Activated B cell treated with CpG ODN at 0.5 μM for 24 hours (primary cell): Measurements from ENCODE around the gene FAM177A1. TPM values are rescaled to one million over a fixed set of nuclear protein-coding genes. Genes with fewer than 3 reads are reported as not detected.
"Not testable (repeated sequence)": the region's sequence is repeated elsewhere in the genome, so short reads cannot be mapped to it uniquely, and the experiment has no call there.

Experiments
- ATAC-seq: fragments of 200-7000 bp; cut with Tn5 transposase; one replicate; pipeline ENCODE4 v1.10.0; 2021; ENCODE audit warnings: low read depth, mild to moderate bottlenecking, moderate library complexity
- CTCF ChIA-PET: fragments of 350-600 bp; sonication (Branson Sonifier 250); formaldehyde crosslinking; loops from one replicate; lab custom pipeline; 2021; ENCODE audit warnings: antibody characterized with exemption; lab: Charles Lee
- POLR2A ChIA-PET: fragments of 350-600 bp; sonication (Branson Sonifier 250); formaldehyde crosslinking; loops from one replicate; lab custom pipeline; 2021; ENCODE audit warnings: antibody characterized with exemption; lab: Charles Lee
- DNase-seq: peaks from one replicate; pipeline ENCODE4 v3.0.0; 2022
- H3K27ac Mint-ChIP-seq: one replicate; pipeline ENCODE4 v1.8.0; 2020; ENCODE audit warnings: mixed read lengths
- H3K27me3 Mint-ChIP-seq: one replicate; pipeline ENCODE4 v1.8.0; 2021; ENCODE audit warnings: mixed read lengths
- H3K36me3 Mint-ChIP-seq: one replicate; pipeline ENCODE4 v1.8.0; 2021; ENCODE audit warnings: low read depth, mixed read lengths
- H3K4me1 Mint-ChIP-seq: one replicate; pipeline ENCODE4 v1.8.0; 2021; ENCODE audit warnings: mixed read lengths
- H3K4me3 Mint-ChIP-seq: one replicate; pipeline ENCODE4 v1.8.0; 2020; ENCODE audit warnings: mild to moderate bottlenecking, mixed read lengths
- H3K9me3 Mint-ChIP-seq: one replicate; pipeline ENCODE4 v1.8.0; 2020; ENCODE audit warnings: mixed read lengths
- intact Hi-C: fragments of 100-400 bp; cut with micrococcal nuclease; formaldehyde crosslinking; loops from one replicate; pipeline ENCODE4 v1.15.1; 2024
- total RNA-seq: library from RNA; stranded (reverse); gene quantifications from 2 replicates; pipeline ENCODE4 v1.2.3, GENCODE V29; 2022
- TF ChIP-seq, protein P1 (sequence below): fragments of 200-600 bp; IDR thresholded peaks from one replicate; pipeline ENCODE4 v1.8.0; 2022; ENCODE audit warnings: antibody characterized with exemption, mild to moderate bottlenecking

FAM177A1 gene
- total RNA-seq, 1 donor from 2014 or later, result 27.4 TPM

DNA sequence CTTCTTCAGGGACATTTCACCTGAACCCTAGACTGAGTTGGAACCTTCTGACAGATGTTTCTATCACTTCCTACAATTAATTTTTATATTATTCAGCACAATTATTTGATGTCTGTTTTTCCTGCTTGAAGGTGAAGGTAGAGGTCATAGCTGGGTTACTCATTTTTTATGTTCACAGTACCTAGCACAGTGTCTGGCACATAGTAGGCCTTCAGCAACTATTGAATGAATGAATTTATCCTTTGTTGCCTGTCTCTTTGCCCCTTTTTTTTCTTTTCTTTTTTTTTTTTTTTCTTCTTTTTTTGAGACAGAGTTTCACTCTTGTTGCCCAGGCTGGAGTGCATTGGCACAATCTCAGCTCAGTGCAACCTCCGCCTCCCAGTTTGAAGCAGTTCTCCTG is 29.5 kb upstream of the FAM177A1 start:
- H3K4me3 Mint-ChIP-seq, result no peak overlapping the region
- no peaks in the 10 kb centered on the region for H3K27me3 Mint-ChIP-seq
- no peaks in the 10 kb centered on the region for H3K9me3 Mint-ChIP-seq
- H3K36me3 Mint-ChIP-seq, result peaks cover 81% of the 10 kb centered on the region
- DNase-seq (no peak), ATAC-seq (no peak)
- intact Hi-C loops, result no loop called here
- ChIA-PET POLR2A (no interaction called here), CTCF (no interaction called here)
- TF ChIP-seq, protein P1, sequence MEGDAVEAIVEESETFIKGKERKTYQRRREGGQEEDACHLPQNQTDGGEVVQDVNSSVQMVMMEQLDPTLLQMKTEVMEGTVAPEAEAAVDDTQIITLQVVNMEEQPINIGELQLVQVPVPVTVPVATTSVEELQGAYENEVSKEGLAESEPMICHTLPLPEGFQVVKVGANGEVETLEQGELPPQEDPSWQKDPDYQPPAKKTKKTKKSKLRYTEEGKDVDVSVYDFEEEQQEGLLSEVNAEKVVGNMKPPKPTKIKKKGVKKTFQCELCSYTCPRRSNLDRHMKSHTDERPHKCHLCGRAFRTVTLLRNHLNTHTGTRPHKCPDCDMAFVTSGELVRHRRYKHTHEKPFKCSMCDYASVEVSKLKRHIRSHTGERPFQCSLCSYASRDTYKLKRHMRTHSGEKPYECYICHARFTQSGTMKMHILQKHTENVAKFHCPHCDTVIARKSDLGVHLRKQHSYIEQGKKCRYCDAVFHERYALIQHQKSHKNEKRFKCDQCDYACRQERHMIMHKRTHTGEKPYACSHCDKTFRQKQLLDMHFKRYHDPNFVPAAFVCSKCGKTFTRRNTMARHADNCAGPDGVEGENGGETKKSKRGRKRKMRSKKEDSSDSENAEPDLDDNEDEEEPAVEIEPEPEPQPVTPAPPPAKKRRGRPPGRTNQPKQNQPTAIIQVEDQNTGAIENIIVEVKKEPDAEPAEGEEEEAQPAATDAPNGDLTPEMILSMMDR, result no peak
- H3K27ac Mint-ChIP-seq, result no peak overlapping the region
- no peaks in the 10 kb centered on the region for H3K4me1 Mint-ChIP-seq

DNA sequence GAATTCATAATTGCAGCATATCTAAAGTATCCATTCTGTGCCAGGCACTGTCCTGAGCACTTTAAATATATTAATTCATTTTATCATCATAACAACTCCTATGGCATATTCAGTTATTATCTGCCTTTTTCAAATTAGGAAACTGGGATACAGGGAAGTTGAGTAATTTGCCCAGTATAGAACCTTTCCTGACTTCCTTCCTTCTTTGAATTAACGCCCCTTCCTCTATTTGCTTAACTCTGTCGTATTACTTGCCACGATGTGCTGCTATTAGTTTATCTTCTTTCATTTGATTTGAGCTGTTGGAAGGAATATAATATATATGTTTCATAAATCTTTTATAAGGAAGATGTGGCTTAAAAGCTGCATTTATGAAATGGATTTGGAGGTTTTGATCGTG is 25.4 kb upstream of the FAM177A1 start:
- intact Hi-C loops, result no loop called here

DNA sequence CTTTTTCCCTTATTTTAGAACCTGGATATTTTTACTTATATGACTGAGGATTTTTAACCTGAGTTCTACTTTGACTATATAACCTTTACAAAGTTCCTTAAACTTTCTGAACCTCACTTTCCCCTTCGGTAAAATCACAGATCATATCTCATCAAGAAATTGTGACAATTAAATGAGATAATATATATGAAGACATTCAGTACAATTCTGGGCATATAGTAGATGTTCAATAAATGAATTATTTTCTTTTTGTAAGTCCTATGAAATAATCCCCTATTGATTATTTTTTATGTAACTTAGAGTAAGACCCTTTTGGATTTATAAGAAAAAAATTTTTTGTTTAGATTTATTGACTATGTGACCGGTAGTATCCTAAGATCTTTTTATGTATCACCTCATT is 17.6 kb upstream of the FAM177A1 start:
- ATAC-seq (no peak), DNase-seq (no peak)
- CTCF ChIA-PET, result no interaction called here
- Mint-ChIP-seq H3K4me3 (no peak overlapping the region), H3K9me3 (peaks cover 1% of the 10 kb centered on the region), H3K27ac (no peak overlapping the region), H3K4me1 (no peaks in the 10 kb centered on the region), H3K36me3 (peaks cover 68% of the 10 kb centered on the region), H3K27me3 (no peaks in the 10 kb centered on the region)
- TF ChIP-seq, protein P1, result no peak
- POLR2A ChIA-PET, result no interaction called here
- intact Hi-C loops, result no loop called here

More for the DNA sequence above, 25.4 kb upstream of the FAM177A1 start:
- TF ChIP-seq, protein P1, result no peak
- ChIA-PET CTCF (no interaction called here), POLR2A (no interaction called here)
- no peaks in the 10 kb centered on the region for H3K4me1 Mint-ChIP-seq
- H3K27ac Mint-ChIP-seq, result no peak overlapping the region
- H3K9me3 Mint-ChIP-seq, result no peaks in the 10 kb centered on the region
- ATAC-seq (no peak), DNase-seq (no peak)
- H3K27me3 Mint-ChIP-seq, result no peaks in the 10 kb centered on the region
- peaks cover 73% of the 10 kb centered on the region for H3K36me3 Mint-ChIP-seq
- no peak overlapping the region for H3K4me3 Mint-ChIP-seq

DNA sequence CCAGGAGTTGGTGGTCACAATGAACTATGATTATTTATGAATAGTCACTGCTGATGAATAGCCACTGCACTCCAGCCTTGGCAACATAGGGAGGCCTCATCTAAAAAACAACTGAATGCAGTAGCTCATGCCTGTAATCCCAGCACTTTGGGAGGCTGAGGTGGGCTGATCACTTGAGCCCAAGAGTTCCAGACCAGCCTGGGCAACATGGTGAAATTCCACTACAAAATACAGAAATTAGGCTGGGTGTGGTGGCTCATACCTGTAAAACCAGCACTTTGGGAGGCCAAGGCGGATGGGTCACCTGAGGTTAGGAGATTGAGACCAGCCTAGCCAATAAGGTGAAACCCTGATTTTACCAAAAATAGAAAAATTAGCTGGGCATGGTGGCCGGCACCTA is 13.5 kb upstream of the FAM177A1 start:
- ATAC-seq (no peak), DNase-seq (no peak)
- ChIA-PET POLR2A (interaction anchor here (1.4 kb wide), 1 partner anchor 14 kb away, joined by 4 read pairs; the partner anchor contains the start of gene FAM177A1), CTCF (interaction anchor here (1.6 kb wide), 1 partner anchor 14 kb away, joined by 4 read pairs; the partner anchor contains the start of gene FAM177A1)
- peaks cover 56% of the 10 kb centered on the region for H3K36me3 Mint-ChIP-seq
- H3K27me3 Mint-ChIP-seq, result no peaks in the 10 kb centered on the region
- H3K9me3 Mint-ChIP-seq, result peaks cover 14% of the 10 kb centered on the region
- H3K4me1 Mint-ChIP-seq, result no peaks in the 10 kb centered on the region
- no peak overlapping the region for H3K4me3 Mint-ChIP-seq
- intact Hi-C loops, result no loop called here
- H3K27ac Mint-ChIP-seq, result no peak overlapping the region
- TF ChIP-seq, protein P1, result no peak

DNA sequence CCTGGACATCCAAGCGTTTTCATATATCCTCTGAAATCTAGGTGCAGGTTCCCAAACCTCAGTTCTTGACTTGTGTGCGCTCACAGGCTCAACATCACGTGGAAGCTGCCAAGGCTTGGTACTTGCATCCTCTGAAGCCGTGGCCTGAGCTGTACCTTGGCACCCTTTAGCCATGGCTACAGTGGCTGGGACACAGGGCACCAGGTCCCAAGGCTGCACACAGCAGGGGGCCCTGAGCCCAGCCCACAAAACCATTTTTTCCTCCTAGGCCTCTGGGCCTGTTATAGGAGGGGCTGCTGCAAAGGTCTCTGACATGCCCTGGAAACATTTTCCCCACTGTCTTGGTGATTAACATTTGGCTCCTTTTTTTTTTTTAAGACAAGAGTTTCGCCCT is 11.6 kb upstream of the FAM177A1 start:
- ATAC-seq, result no peak
- H3K4me3 Mint-ChIP-seq, result no peak overlapping the region
- CTCF ChIA-PET, result no interaction called here
- H3K36me3 Mint-ChIP-seq, result peaks cover 40% of the 10 kb centered on the region
- no peaks in the 10 kb centered on the region for H3K4me1 Mint-ChIP-seq
- no peak overlapping the region for H3K27ac Mint-ChIP-seq
- TF ChIP-seq, protein P1, result no peak
- H3K27me3 Mint-ChIP-seq, result no peaks in the 10 kb centered on the region
- H3K9me3 Mint-ChIP-seq, result peaks cover 14% of the 10 kb centered on the region
- intact Hi-C loops, result no loop called here
- DNase-seq, result no peak
- POLR2A ChIA-PET, result no interaction called here

DNA sequence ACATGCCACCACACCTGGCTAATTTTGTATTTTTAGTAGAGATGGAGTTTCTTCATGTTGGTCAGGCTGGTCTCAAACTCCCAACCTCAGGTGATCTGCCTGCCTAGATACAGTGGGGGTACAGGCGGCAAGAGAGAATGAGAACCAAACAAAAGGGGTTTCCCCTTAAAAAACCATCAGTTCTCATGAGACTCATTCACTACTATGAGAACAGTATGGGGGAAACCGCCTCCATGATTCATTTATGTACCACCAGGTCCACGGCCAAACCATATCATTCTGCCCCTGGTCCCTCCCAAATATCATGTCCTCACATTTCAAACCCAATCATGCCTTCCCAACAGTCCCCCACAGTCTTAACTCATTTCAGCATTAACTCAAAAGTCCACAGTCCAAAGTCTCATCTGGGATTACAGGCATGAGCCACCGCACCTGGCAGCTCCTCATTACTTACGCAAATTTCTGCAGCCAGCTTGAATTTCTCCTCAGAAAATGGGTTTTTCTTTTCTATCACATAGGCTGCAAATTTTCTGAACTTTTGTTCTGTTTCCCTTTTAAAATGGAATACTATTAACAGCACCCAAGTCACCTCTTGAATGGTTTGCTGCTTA is 11.0 kb upstream of the FAM177A1 start:
- POLR2A ChIA-PET, result interaction anchor here (0.6 kb wide), 1 partner anchor 316 kb away, joined by 3 read pairs; no protein-coding TSS in a partner anchor
- H3K4me3 Mint-ChIP-seq, H3K27me3 Mint-ChIP-seq, CTCF ChIA-PET, intact Hi-C loops, H3K27ac Mint-ChIP-seq, DNase-seq, H3K4me1 Mint-ChIP-seq: not testable (repeated sequence)
- peaks cover 36% of the 10 kb centered on the region for H3K36me3 Mint-ChIP-seq
- peak; percentile 45 for ATAC-seq
- H3K9me3 Mint-ChIP-seq, result peaks cover 14% of the 10 kb centered on the region

DNA sequence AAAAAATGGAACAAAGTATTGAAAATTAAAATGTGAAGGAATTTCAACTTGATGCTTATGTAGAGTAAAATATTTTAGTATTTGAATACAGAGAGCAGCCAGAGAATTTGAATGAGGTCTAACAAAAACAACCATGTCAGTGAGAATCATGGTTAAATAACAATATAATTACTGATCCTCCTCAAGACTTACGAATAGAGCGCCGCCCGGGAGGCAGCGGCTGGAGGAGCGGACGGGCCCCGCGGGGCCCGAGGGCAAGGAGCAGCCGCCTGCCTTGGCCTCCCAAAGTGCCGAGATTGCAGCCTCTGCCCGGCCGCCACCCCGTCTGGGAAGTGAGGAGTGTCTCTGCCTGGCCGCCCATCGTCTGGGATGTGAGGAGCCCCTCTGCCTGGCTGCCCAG is 7.8 kb upstream of the FAM177A1 start:
- H3K36me3 Mint-ChIP-seq, result peaks cover 17% of the 10 kb centered on the region

More for the DNA sequence above, 7.8 kb upstream of the FAM177A1 start:
- H3K4me1 Mint-ChIP-seq, H3K4me3 Mint-ChIP-seq, DNase-seq, intact Hi-C loops, POLR2A ChIA-PET, H3K27me3 Mint-ChIP-seq, CTCF ChIA-PET, ATAC-seq, H3K27ac Mint-ChIP-seq: not testable (repeated sequence)
- H3K9me3 Mint-ChIP-seq, result peaks cover 14% of the 10 kb centered on the region
